Renal cortical epithelial cell (primary cell): ENCODE data around the gene FOXG1. TPM values are rescaled to one million over a fixed set of nuclear protein-coding genes. Genes with fewer than 3 reads are reported as not detected.

ENCODE experiments used
- DNase-seq: peaks from one replicate; pipeline ENCODE4 v3.0.0-alpha.2; 2011; ENCODE audit warnings: low read depth
- total RNA-seq: library from RNA; depleted of rRNA; stranded (reverse); fragments of >200 nt; gene quantifications from 2 replicates; pipeline ENCODE4 v1.2.3, GENCODE V29; 2014

FOXG1 gene
- total RNA-seq, 1 donor from 2014 or later: not detected

DNA sequence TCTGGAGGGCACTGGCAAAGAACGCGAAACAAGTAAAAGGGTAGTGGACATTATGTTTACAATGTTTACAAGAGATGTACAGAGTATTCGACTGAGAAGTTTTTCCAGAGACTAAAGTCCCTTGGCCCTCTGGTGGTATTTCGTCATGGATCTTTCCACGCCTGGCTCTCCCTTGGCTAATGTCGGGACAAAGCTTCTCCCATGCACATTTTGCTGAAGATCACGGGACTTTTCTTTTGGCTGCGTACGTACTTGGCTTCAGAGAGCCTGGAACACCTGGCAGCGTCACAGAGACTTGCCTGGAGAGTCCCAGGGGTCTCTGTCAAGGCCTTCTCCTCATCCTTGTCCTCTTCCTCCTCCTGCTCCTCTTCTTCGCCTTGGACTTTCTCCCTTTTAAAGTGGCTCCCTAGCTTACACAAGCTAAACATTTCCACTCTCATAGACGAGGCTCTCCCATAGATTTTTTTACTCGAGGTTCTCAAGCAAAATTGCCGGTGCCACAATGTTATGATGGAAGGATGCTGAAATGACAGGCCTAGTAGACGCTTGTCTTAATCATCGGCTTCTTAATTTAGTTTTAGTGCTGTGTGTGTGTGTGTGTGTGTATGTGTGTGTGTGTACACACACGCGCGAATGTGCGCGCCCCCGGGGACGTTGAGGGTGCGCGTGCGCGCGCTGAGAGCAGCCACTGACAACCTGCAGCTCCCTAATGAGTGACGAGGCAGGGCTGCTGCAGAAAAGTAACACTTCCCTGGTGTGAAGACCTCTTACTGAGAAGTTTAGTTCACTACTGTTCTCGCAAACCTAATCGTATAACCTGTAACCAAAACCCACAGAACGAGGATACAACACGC lies 4.9 kb upstream of the FOXG1 start:
- DNase-seq: no peak

DNA sequence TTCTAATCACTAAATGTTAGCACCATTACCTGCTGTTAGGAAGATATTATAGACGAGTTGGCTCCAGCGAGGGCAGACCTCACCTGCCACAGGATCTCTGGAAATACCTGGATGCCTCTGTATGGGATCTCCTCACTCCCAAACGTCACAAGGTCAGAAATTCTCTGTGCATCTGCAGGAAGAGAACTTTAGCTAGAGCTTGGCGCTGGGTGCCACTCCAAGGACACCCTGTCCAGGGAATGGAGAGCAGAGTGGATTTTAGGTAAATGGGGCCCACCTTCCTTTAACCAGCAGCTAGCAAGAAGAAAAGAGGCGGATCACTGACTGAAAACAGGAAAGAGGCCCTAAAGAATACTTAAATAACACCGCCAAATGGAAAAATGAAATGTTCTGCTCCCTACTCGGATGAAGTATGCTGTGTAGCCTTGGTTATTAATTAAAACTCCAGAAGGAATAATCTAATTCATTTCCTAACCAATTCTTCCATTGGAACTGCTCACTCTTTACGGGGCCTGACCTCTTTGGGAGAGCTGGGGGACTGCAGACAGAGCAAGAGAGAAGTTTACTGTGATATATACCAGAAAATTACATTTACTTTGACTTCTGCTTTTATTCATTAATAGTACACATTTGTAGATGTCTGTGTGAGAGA lies 4.2 kb upstream of the FOXG1 start:
- DNase-seq: no peak

DNA sequence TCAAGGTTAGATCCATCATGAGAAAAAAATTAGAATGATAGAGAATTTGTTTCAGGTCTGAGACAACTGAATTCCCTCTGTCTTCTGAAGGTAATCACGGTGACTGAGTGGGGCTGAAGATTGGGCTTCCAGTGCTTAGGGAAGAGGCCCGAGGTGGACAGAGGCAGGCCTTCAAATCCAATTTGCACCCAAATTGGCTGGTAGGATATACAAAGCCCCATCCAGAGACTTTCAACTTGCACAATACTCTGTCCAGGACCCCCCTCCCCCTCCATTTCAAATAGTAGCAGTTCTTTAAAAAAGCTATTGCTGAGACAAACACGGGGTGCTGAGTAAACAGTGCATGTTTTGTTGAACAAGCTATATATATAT lies 3.6 kb upstream of the FOXG1 start:
- DNase-seq: no peak

DNA sequence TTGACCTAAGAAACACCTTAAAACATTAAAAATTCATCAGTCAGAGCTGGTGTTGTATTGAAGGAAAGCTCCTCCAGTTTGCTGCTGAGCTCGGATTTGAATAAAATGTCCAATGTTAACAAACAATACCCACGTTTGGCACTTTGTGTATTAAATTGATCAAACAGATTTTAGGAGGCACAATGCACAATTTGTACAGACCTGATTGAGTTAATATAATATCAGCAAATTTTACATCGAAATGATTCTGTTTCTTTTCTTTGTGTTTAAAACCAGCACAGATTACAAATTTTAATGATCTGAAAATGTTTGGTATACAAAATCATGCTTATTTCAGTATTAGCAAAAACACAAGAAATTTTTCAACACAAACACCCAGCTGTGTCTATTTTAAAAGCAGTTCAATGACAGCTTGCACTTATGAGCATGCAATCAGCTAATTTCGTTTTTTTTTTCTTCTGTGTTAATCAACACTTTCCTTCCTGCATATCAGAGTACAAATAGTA lies 2.8 kb upstream of the FOXG1 start:
- DNase-seq: no peak

DNA sequence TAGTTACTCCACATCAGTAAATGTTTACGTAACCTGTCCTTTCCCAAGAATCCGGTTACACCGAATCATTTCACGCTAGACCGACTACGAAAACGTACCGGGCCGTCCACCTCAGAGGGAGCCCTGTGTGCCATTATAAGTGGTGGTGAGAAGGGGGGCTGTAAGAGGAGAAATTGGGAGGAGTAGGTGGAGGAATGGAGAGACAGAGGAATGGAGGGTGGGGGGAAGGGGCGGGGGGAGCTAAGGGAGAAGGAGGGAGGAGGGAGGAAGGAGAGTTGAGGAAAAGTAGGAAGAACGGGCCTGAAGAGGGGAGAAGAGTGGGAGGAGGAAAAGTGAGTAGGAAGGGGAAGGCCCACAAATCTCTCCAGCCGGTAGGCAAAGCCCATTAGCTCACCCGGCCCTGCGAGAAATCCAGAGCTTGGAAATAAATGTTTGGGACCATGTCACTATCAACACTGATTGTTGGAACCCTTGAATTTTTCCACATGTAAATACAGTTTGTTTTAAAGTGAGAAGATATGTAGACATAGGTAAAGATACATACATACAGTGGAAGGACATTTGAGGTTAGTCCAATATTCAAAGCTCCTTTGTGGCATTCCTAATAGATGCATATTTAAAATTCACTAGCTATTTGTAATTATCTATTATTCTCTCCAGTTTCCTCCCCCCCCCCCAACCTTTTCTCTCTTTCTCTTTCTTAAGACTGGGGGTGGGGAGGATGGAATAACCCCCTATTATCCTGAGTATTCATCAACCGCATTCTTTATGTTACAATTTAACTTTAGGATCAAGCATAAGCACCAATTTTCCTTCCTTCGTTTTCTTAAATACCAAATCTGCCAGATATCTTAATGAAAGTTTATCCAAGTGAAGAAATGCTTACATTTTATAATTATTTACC lies 2.1 kb upstream of the FOXG1 start:
- no peak for DNase-seq

DNA sequence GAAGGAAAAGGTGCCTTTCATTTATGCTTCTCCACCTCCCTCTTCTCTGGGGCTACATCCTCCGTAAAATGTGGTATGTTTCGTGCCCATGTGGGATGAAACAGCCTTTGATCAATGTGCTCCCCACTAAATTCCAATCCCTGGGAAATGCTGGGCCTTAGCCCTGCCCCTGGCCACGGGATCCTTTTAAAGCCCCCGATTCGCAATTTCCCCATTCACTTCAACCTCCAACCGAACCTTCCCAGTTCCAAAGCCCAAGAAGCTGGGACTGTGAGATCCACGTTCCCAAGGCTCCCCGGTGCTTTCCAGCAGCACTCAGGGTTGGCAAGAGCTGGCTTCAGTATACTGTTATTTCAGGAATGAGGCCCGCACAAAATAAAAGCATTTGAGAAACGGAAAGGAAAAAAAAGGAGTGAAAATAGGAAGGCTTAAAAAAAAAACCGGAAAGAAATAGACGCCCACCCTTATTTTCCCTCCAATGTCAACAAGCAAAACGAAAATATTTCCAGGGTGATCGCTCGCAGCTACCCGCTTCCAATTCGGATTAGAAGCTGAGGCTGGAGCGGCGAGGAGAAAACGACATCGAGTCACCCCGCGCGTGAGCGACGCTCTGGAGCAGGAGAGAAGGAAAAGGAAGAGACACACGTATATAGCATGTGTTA lies 1.3 kb upstream of the FOXG1 start:
- no peak for DNase-seq

DNA sequence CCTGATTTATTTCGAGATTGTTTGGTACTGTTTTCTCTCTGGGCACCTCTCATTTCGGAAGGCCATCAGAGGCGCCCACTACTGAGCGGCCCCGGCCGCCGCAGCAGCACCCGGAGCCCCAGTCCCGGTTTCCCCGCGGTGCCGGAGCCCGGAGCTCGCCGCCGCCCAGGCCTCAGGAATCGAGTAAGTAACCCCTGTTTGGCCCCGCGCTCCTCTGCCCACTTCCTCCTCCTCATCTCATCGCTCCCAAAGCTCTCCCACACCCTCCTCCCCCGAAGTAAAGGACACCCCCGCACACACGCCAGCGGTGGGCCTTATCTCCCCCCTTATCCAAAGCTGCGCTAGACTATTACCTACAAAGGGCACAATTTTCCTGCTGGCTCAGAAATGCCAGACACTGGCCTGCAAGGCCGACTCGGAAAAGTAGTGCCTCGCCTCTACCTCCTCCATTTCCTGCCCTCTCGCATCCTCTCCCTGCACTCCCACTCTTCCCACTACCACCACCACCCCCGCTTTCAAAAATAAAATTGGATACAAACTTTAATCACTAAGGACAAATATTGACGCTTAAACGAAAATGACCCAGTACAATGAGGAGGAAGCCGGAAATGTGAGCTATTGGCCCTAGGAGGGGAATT lies 637 bp upstream of the FOXG1 start:
- DNase-seq: no peak

DNA sequence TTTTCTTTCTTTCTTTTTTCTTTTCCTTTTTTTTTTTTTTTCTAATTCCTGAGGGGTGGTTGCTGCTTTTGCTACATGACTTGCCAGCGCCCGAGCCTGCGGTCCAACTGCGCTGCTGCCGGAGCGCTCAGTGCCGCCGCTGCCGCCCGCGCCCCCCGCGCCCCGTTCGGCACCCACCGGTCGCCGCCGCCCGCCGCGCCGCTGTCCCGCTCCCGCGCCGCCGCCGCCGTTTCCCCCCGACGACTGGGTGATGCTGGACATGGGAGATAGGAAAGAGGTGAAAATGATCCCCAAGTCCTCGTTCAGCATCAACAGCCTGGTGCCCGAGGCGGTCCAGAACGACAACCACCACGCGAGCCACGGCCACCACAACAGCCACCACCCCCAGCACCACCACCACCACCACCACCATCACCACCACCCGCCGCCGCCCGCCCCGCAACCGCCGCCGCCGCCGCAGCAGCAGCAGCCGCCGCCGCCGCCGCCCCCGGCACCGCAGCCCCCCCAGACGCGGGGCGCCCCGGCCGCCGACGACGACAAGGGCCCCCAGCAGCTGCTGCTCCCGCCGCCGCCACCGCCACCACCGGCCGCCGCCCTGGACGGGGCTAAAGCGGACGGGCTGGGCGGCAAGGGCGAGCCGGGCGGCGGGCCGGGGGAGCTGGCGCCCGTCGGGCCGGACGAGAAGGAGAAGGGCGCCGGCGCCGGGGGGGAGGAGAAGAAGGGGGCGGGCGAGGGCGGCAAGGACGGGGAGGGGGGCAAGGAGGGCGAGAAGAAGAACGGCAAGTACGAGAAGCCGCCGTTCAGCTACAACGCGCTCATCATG lies 654 bp downstream of the FOXG1 start:
- DNase-seq: no peak

DNA sequence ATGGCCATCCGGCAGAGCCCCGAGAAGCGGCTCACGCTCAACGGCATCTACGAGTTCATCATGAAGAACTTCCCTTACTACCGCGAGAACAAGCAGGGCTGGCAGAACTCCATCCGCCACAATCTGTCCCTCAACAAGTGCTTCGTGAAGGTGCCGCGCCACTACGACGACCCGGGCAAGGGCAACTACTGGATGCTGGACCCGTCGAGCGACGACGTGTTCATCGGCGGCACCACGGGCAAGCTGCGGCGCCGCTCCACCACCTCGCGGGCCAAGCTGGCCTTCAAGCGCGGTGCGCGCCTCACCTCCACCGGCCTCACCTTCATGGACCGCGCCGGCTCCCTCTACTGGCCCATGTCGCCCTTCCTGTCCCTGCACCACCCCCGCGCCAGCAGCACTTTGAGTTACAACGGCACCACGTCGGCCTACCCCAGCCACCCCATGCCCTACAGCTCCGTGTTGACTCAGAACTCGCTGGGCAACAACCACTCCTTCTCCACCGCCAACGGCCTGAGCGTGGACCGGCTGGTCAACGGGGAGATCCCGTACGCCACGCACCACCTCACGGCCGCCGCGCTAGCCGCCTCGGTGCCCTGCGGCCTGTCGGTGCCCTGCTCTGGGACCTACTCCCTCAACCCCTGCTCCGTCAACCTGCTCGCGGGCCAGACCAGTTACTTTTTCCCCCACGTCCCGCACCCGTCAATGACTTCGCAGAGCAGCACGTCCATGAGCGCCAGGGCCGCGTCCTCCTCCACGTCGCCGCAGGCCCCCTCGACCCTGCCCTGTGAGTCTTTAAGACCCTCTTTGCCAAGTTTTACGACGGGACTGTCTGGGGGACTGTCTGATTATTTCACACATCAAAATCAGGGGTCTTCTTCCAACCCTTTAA lies 1.5 kb downstream of the FOXG1 start:
- no peak for DNase-seq

DNA sequence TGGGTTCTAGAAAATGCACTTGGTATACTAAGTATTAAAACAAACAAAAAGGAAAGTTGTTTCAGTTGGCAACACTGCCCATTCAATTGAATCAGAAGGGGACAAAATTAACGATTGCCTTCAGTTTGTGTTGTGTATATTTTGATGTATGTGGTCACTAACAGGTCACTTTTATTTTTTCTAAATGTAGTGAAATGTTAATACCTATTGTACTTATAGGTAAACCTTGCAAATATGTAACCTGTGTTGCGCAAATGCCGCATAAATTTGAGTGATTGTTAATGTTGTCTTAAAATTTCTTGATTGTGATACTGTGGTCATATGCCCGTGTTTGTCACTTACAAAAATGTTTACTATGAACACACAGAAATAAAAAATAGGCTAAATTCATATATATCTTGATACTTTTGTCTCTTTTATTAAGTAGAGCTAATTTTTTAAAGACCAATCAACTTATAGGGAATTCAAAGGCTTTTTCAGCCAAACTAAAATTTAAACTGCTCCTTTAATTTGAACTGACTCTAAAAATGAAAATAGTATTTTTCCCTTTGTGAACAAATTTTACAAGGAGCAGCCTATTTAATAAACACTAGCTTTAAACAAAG lies 2.8 kb downstream of the FOXG1 start:
- no peak for DNase-seq

DNA sequence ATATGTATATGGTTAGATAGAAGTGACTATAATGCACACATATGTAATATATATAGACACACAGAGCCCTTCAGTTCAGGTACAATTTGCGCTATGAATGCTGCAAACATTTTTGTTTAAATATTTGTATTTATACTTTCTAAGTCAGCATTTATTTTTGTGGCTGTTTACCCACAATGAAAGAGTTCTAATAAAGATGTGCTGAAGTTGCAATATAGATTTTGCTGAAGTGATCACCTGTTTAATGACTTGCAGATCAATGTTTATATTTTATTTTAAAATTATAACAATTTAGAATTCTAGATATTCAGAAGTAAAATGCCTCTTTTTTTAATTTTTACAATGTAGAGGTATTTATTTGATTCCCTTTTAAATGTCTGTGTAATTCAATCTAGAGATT lies 3.5 kb downstream of the FOXG1 start:
- DNase-seq: no peak

DNA sequence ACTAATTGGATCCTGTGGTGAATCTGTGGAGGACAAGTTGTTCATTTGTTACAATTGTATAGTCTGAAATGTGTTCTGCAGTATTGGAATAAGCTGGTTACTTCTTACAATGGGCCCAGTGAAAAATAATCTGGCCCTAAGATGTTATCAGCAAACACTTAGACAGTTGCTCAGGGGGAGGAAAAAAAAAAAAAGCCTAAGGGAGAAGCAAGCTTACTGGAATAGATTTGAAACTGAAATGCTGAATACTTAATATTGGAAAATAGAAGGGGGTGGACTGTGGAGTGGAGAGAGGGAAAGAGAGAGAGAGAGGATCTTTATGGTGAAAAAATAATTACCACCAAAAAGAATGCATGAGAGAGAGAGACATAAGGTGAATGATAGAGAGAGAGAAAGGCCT lies 4.0 kb downstream of the FOXG1 start:
- no peak for DNase-seq

DNA sequence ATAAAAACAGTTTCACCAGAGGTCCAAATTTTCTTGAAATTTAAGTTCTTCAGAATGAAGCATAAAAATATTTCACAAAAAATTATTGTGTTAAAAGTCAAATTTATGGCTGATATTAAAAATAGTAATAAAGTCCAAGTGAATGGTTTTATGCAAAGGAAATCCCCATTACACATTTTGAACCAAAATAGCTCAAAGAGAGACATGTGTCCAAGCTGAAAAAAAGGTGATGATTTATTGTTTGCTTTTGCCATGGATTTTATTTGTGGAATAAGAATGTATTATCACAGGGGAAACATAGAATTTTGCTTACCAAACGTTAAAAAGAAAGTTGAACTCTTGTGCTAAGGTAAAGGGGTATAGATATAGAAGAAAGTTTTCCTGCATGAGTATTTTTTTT lies 4.6 kb downstream of the FOXG1 start:
- no peak for DNase-seq

DNA sequence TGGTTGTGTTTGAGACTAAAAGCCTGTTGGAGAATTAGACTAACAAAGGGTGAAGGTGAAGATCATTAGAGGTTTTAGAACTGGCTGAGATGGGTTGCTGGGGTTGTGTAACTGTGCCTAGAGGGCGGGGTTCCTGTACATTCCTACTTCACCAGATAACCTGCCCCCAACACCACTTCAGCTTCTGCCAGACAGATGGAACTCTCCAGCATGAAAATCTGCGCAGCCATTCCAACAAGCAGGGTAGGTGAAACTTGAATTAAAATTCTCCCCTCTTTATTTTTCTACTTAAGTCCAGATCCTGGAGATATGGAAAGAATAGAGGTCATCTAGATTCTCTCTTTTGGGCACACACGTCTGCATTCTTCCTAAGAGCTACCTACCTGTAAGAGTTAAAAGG lies 6.0 kb downstream of the FOXG1 start:
- no peak for DNase-seq

DNA sequence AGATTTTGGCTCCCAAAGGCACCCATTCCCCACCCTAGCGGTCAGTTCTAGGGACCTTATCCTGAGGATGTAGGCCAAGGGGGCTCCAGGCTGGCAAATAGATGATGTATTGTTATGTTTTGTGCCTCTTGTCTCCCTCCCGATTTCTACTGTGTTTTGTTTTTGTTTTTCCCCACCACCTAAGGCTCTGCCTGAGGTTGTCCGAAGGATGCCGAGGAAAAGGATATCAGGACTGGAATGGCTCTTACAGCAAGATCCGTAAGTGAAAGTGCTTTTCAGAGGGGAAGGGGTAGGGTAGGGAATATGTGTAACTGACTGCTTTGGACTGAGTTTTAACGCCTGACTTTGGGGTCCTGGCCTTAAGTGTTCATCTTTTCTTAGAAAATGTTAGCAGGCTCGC lies 6.6 kb downstream of the FOXG1 start:
- DNase-seq: no peak

DNA sequence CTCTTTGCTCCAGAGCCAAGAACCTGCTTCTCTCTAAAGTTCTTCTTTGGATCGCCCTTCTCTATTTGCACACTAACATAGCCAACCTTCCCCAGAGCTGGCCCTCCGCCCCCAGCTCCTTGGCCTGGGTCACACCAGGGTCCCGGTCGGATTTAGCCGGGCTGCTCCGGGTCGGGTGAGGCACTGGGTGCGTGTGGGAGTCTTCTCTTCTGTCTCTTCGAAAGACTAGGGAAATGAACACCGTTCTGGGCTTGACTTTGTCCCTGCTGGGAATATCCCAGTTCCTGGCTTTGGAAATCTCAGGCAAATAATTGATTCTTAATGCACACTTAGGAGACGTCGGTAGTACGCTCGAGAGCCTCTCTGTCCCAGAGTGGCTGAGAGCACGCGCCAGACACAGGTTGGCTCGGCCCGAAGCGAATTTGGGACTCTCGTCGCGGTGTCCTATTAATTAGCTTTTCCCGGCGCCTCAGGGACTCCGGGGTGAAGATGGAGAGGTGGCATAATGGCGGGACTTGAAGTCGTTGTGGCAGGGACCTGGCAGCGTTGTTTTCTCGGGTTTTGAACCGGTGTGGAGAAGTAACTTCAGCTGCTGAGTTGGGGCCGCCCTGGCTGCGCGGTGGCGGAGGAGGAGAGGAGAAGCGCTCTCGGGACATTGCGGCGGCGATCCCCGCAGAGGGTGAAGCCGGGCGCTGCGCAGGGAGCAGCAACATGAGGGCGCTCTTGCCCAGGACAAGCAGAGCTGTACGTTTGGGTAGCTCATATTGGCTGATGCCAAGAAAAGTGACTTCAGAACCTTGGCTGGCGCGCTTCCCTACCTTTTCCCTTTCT lies 7.5 kb downstream of the FOXG1 start:
- DNase-seq: no peak

DNA sequence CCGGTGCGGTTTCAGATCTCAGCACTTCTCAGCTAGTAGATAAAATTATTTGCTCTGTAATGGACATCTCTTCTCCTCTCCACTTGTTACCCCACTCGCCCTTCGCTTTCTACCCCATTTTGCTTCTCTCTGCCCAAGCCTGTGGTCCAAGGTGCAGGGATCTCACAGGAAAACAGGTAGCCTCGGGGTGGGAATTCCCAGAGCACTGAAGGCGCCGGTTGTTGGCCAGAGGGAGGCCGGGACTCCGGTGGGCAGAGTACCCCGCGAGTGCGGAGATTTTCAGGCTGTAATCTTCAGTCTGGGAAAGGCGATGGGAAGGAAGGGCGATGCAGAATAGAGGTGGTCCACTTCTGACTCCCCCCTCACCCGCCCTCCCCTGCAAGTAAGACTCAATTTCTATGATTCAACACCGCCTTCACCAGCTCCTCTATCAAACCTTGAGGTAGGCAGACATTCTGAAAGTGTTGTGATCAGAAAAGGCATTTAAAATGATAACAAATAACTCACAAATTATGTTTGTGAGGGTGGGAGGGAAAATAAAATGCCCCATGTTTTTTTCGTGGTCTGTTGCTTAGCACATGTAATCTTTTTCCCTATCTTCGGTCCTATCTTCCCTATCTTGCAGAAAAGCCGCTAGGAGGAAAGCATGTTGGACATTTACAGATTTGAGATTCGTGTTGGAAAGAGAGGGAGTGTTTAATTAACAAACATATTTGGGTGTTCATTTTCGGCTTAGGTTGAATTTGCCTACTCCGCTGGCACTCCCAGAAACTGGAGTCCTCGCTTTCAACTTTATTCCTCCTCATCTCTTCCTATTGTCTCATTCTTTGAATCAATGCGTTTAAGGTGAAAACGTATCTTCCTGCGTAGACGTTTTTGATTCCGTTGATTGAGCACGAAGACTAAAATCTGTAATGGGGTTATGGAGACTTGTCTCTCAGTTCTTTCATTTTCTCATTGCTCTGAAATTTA lies 8.5 kb downstream of the FOXG1 start:
- DNase-seq: no peak
